MM.1S (cell line): Measurements from ENCODE around the gene MMRN2.

ENCODE experiments used
- EZH2 ChIP-seq: fragments of 300-600 bp; sonication (generic); optimal IDR thresholded peaks from 2 replicates; pipeline ENCODE3; 2017; ENCODE audit warnings: low read depth, mild to moderate bottlenecking, antibody characterized with exemption, low read length, mixed read lengths
- TF ChIP-seq, protein P1 (sequence below): fragments of 300-600 bp; sonication (generic); IDR thresholded peaks from 2 replicates; pipeline ENCODE4 v1.5.1; 2016; ENCODE audit warnings: antibody characterized with exemption, low read length, mixed read lengths

DNA sequence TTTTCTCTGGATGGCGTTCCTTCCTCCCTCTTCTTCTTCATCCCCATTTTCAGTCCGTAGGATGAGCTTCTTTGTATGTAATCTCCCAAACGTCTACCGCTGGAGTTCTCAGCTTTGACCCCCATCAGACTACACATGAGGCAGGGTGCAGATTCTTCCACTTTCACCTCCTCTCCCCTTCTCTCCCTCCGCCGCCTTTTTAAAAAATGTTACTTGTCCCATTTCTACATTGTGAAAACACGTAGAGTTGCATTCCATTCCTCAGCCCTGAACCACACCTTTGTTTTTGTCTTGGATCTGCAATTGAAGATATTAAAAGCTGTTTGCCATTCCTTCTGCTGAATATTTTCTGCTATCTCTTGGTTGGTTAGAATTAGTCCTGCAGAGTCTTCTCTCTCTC lies 17.1 kb upstream of the MMRN2 start:
- TF ChIP-seq, protein P1, sequence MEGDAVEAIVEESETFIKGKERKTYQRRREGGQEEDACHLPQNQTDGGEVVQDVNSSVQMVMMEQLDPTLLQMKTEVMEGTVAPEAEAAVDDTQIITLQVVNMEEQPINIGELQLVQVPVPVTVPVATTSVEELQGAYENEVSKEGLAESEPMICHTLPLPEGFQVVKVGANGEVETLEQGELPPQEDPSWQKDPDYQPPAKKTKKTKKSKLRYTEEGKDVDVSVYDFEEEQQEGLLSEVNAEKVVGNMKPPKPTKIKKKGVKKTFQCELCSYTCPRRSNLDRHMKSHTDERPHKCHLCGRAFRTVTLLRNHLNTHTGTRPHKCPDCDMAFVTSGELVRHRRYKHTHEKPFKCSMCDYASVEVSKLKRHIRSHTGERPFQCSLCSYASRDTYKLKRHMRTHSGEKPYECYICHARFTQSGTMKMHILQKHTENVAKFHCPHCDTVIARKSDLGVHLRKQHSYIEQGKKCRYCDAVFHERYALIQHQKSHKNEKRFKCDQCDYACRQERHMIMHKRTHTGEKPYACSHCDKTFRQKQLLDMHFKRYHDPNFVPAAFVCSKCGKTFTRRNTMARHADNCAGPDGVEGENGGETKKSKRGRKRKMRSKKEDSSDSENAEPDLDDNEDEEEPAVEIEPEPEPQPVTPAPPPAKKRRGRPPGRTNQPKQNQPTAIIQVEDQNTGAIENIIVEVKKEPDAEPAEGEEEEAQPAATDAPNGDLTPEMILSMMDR: no peak
- TF ChIP-seq EZH2: no peak
